Cardiac septum (tissue), 1 donor: ENCODE data around the gene ATP8B3. TPM values are rescaled to one million over a fixed set of nuclear protein-coding genes. Genes with fewer than 3 reads are reported as not detected.

Experiments
- DNase-seq: peaks from one replicate; pipeline ENCODE4 v3.0.0-alpha.2; 2020; ENCODE audit warnings: low spot score
- intact Hi-C: fragments of 100-400 bp; cut with DNase I; formaldehyde crosslinking; loops from one replicate; pipeline ENCODE4 v1.14.0; 2022
- total RNA-seq: library from RNA; stranded (reverse); fragmentation: NEBNext Ultra II Directional; extraction: Animal tissue kit (Norgen Biotek cat#: 25700); gene quantifications from one replicate; pipeline ENCODE4 v1.2.1, GENCODE V29; 2021
- donor health status: DM: no; HTN: no; CAD: no.

ATP8B3 gene
- total RNA-seq, 1 donor from 2014 or later = 0.78 TPM

GRCh38 chr19:1839658-1840540, 27.8 kb upstream of the ATP8B3 start:
- DNase-seq = no peak
- intact Hi-C loops = no loop called here

DNA sequence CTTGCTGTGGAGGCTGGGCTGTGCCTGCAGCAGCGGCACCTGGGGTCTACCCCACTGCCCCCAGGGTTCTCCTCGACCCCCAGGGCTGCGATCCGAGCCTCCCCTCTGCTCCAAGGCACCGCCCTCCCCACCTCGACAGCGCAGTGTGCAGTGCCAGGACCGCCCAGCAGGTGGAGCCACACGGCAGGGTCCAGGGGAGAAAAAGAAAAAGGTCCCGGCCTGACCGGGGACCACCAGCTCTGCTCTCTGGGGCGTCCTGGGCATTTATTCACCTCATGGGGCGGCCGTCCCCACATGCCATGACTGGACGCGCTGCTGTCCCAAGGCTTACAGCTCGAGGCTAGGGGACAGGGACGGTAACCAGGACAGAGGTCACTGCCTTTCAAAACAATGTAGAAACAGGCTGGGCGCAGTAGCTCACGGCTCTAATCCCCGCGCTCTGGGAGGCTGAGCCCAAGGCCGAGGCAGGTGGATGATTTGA, 25.6 kb upstream of the ATP8B3 start:
- no peak for DNase-seq
- intact Hi-C loops = no loop called here

GRCh38 chr19:1837222-1837565, 25.1 kb upstream of the ATP8B3 start:
- DNase-seq = no peak
- intact Hi-C loops = no loop called here

DNA sequence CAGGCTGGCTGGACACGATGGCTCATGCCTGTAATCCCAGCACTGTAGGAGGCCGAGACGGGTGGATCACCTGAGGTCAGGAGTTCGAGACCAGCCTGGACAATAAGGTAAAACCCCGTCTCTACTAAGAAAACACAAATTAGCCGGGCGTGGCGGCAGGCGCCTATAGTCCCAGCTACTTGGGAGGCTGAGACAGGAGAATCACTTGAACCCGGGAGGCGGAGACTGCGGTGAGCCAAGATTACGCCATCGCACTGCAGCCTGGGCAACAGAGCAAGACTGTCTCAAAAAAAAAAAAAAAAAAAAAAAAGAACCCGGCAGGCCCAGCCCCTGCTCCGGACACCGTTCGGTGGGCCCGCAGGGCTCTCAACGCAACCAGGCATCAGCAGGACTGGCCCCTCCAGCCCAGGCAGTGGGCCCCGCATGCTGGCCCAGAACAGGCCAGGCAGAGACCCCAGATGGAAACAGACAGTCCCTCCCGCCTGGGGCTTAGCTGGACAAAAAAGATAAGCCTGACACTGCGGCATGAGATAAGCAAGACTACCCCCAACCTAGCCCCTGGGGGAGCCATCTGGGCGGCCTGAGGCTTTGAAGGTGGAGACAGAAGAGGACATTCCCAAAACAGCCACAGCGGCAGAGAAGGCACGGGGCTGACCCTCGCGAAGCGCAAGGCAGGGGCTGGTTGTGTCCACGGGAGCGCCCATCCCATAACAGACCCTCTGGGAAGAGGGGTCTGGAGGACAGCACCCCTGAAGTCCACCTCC, 24.6 kb upstream of the ATP8B3 start:
- intact Hi-C loops = no loop called here
- DNase-seq = no peak

DNA sequence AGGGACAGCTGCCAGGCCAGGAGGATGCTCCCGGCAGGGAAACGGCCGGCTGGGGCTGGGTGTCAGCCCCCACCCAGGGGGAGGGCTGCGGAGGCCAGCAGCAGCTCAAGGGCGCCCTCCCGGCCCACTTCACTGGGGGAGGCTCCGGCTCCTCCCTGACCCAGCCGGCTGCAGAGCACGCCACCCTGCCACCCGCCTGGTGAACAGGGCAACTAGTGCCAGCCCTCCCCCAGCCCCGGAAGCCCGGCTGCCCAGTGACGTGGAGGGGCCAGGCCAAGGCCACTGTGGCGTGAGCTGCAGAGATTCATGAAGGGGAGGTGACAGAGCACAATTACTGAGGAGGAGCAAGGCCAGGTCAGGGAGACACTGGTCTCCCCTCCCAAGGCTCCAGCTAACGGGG, 21.5 kb upstream of the ATP8B3 start:
- intact Hi-C loops = no loop called here
- no peak for DNase-seq

- DNase-seq = no peak
- intact Hi-C loops = no loop called here
Observed at GRCh38 chr19:1832046-1832663, 20.1 kb upstream of the ATP8B3 start.

DNA sequence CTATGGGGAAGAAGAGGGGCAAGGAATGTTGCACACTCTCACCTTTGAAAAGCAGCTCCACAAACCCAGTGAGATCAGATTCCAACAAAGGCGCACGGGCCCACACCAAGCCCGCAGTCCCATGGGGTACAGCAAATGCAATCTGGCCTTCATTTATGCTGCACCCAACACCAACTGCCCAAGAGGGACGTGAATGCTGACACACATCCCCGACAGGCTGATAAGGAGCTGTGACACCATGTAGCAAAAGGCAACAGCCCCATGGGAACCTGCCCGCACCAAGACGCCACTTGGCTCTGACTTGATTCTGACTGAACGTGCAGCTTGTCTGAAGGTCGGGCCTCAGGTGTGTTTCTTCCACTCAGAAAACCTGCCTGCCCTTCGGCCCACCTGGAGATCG, 18.9 kb upstream of the ATP8B3 start:
- intact Hi-C loops = no loop called here
- no peak for DNase-seq

- no peak for DNase-seq
- intact Hi-C loops = no loop called here
Observed at GRCh38 chr19:1830568-1830967, 18.5 kb upstream of the ATP8B3 start.

GRCh38 chr19:1829958-1830357, 17.9 kb upstream of the ATP8B3 start:
- DNase-seq = no peak
- intact Hi-C loops = no loop called here

DNA sequence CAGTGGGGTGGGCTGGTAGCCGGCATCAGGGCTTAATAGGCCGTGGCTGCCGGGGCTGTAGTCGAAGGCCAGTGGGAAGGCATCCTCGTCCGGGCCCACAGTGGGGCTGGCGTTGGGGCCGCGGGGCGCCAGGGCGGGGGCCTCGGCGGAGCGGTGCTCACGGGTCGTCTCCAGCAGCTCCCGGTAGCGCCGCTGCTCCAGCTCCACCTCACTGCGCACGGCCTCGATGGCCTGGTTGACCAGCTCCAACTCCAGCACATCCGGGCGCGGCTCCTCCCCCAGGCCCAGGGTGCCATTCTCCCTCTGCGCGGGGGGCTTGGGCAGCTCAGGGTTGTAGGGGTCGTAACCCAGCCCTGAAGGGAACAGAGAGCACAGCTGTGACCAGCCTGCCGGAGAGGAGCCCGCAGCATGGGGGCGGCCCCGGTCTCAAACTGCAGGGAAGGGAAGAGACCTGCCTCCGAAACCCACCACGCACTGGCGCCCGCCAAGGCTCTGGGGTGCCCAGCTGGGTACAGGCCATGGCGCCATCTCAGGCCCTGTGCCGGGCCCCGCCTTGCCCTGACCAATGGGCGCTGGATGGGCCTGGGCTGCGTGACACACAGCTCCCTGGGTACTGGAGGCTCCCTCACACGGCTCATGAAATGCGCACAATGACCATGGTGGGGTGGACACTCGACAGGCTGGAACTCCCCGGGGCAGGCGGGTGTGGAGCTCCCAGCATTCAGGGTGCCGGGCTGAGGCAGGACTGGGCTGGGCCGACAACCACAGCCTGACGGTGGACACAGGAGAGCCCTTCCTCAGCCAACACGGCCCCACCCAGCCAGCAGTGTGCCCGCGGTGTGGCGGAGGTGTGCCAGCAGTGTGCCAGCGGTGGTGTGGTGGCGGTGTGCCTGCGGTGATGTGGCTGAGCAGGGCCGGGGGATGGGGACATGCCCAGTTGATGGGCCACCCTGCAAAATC, 16.5 kb upstream of the ATP8B3 start:
- intact Hi-C loops = no loop called here

DNA sequence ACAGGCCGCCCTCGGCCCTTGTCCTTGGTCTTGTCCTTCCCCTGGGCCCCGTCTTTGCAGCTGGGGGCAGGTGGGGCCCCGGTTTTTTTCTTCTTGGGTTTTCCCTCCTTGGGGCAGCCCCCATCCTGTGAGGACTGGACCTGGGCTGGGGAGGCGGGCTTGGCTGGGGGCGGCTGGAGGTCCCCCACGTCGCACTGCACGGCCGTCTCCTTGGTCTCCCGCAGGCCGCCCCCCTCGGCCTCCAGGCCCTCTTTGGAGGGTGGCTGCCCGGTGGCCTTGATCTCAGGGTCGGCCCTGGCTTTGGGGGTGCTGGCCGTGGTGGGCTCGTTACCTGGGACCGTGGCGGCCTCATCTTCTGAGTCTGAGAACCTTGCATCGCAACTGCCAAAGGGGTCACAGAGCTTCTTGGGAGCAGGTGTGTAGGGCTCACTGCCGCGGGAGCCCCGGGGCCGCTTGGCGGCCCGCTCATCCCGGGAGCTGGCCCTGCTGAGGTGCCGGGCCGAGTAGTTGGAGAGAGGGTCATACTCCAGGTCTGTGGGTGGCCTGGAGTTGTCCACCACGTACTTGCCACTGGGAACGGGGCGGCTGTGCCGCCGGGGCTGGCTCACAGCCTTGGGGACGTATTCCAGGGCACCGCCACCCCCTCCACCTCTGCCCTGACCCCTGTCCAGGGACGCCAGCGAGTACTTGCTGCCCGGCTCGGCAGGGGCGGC, 15.6 kb upstream of the ATP8B3 start:
- intact Hi-C loops = no loop called here
- no peak for DNase-seq

More for the DNA sequence above, 16.5 kb upstream of the ATP8B3 start:
- no peak for DNase-seq

GRCh38 chr19:1826557-1827521, 14.8 kb upstream of the ATP8B3 start:
- intact Hi-C loops = no loop called here
- DNase-seq = no peak

- intact Hi-C loops = no loop called here
- peak; percentile 89 for DNase-seq
Observed at GRCh38 chr19:1825909-1826556, 14.0 kb upstream of the ATP8B3 start.

GRCh38 chr19:1824252-1824622, 12.2 kb upstream of the ATP8B3 start:
- DNase-seq = no peak
- intact Hi-C loops = no loop called here

- intact Hi-C loops = no loop called here
- no peak for DNase-seq
Observed at GRCh38 chr19:1823539-1824251, 11.6 kb upstream of the ATP8B3 start.

DNA sequence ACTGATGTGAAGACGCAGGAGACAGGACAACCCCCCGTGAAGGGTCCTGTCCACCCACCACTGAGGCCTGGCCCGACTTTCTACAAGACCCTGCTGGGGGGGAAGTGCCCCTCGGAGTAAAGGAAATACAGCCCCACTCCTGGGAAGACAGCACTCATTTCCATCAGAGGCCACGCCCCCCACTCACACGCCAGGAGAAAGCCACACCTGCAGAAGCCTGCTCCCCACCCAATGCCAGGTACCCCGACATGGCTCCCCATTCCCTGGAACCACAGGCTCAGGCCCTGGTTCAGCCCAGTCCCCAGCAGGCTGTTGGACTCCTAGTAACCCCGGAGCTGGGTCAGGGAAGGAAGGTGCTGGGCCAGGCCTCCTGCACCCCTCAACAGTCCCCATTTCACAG, 10.9 kb upstream of the ATP8B3 start:
- intact Hi-C loops = no loop called here

GRCh38 chr19:1822210-1822609, 10.1 kb upstream of the ATP8B3 start:
- intact Hi-C loops = no loop called here
- no peak for DNase-seq

More for the DNA sequence above, 10.9 kb upstream of the ATP8B3 start:
- no peak for DNase-seq
